Neuronal stem cell (in vitro differentiated cells): ENCODE results near the gene SMAD3.

Experiments
- DNase-seq: peaks from one replicate; pipeline ENCODE4 v3.0.0-alpha.2; 2013; ENCODE audit warnings: low spot score
- H2AFZ ChIP-seq: one replicate; pipeline ENCODE4 v1.6.1; 2013; ENCODE audit warnings: mild to moderate bottlenecking, low read length, inconsistent platforms
- H2AK5ac ChIP-seq: 2 replicates; pipeline ENCODE4 v1.6.1; 2013; ENCODE audit warnings: low read depth, mild to moderate bottlenecking, inconsistent platforms, low read length, moderate library complexity, mixed read lengths
- H2BK120ac ChIP-seq: 2 replicates; pipeline ENCODE4 v1.6.1; 2013; ENCODE audit warnings: low read depth, mild to moderate bottlenecking, inconsistent platforms, low read length, moderate library complexity, mixed read lengths
- H2BK12ac ChIP-seq: one replicate; pipeline ENCODE4 v1.6.1; 2013; ENCODE audit warnings: low read length, inconsistent platforms
- H2BK15ac ChIP-seq: 2 replicates; pipeline ENCODE4 v1.6.1; 2013; ENCODE audit warnings: mild to moderate bottlenecking, low read length, inconsistent platforms, mixed read lengths
- H2BK5ac ChIP-seq: one replicate; pipeline ENCODE4 v1.6.1; 2013; ENCODE audit warnings: inconsistent platforms, mild to moderate bottlenecking, low read length, moderate library complexity
- H3K14ac ChIP-seq: one replicate; pipeline ENCODE4 v1.6.1; 2013; ENCODE audit warnings: low read length, inconsistent platforms
- H3K18ac ChIP-seq: 2 replicates; pipeline ENCODE4 v1.6.1; 2013; ENCODE audit warnings: low read length, inconsistent platforms
- H3K23ac ChIP-seq: 2 replicates; pipeline ENCODE4 v1.6.1; 2013; ENCODE audit warnings: low read depth, mild to moderate bottlenecking, mixed read lengths, low read length, inconsistent platforms; ENCODE audit not compliant: poor library complexity
- H3K27ac ChIP-seq: replicated peaks from 3 replicates; pipeline ENCODE4 v1.5.1; 2013; ENCODE audit warnings: low read length, inconsistent platforms
- H3K27me3 ChIP-seq, 3 experiments: 2 replicates each; pipeline ENCODE4 v1.6.1; 2013; ENCODE audit warnings: low read length in 3 of 3, mild to moderate bottlenecking in 2 of 3, inconsistent platforms in 1 of 3, low read depth in 1 of 3, mixed read lengths in 1 of 3, moderate library complexity in 1 of 3; ENCODE audit not compliant: control insufficient read depth in 3 of 3, insufficient read depth in 3 of 3
- H3K36me3 ChIP-seq, 2 donors: replicated peaks in 1 of 2; 2 replicates each; pipeline ENCODE4 v1.6.1; 2013; ENCODE audit warnings: low read length in 2 of 2; ENCODE audit not compliant: control insufficient read depth in 2 of 2, insufficient read depth in 2 of 2
- H3K4ac ChIP-seq: 2 replicates; pipeline ENCODE4 v1.6.1; 2013; ENCODE audit warnings: inconsistent platforms, mild to moderate bottlenecking, low read length, moderate library complexity
- H3K4me1 ChIP-seq, 2 donors: 1 replicate in 1 of 2; 2 replicates in 1 of 2; pipeline ENCODE4 v1.6.1; 2013; ENCODE audit warnings: low read length in 2 of 2, low read depth in 1 of 2; ENCODE audit not compliant: control insufficient read depth in 2 of 2, insufficient read depth in 1 of 2
- H3K4me2 ChIP-seq: one replicate; pipeline ENCODE4 v1.6.1; 2013; ENCODE audit warnings: mild to moderate bottlenecking, low read length, inconsistent platforms; ENCODE audit not compliant: insufficient read depth, poor library complexity, severe bottlenecking
- H3K4me3 ChIP-seq, 2 donors: 2 replicates each; pipeline ENCODE4 v1.5.1; 2013; ENCODE audit warnings: low read length in 2 of 2, mild to moderate bottlenecking in 2 of 2, inconsistent platforms in 1 of 2, moderate library complexity in 1 of 2
- H3K79me1 ChIP-seq: one replicate; pipeline ENCODE4 v1.6.1; 2013; ENCODE audit warnings: low read depth, mild to moderate bottlenecking, inconsistent platforms, low read length, moderate library complexity
- H3K9ac ChIP-seq: one replicate; pipeline ENCODE4 v1.6.1; 2013; ENCODE audit warnings: mild to moderate bottlenecking, low read depth, low read length, inconsistent platforms; ENCODE audit not compliant: poor library complexity
- H3K9me3 ChIP-seq, 2 donors: replicated peaks in 1 of 2; 2 replicates each; pipeline versions ENCODE3 to v1.6.1; 2013; ENCODE audit warnings: low read length in 2 of 2, mild to moderate bottlenecking in 2 of 2, inconsistent platforms in 1 of 2, low read depth in 1 of 2, mixed read lengths in 1 of 2, moderate library complexity in 1 of 2; ENCODE audit not compliant: control insufficient read depth in 2 of 2, insufficient read depth in 1 of 2
- H4K8ac ChIP-seq: one replicate; pipeline ENCODE4 v1.6.1; 2013; ENCODE audit warnings: low read depth, mild to moderate bottlenecking, inconsistent platforms, low read length, moderate library complexity
- H4K91ac ChIP-seq: one replicate; pipeline ENCODE4 v1.6.1; 2013; ENCODE audit warnings: low read length, low read depth, mild to moderate bottlenecking, inconsistent platforms; ENCODE audit not compliant: poor library complexity
- WGBS, 2 donors: extraction: QIAGEN DNeasy Blood & Tissue Kit; methylation state at CpG; one replicate each; pipeline ENCODE4 v1.1.7; 2013; ENCODE audit warnings: missing lambda C conversion rate in 2 of 2, mixed read lengths in 1 of 2; ENCODE audit not compliant: insufficient read length in 2 of 2, insufficient replicate concordance in 1 of 2; ENCODE audit errors: extremely low coverage in 2 of 2; 5-methylcytosine and 5-hydroxymethylcytosine counted together

Gene SMAD3

GRCh38 chr15:67146875-67147381 lies 81.5 kb downstream of the SMAD3 start:
- no peak for DNase-seq
- no peaks in the 10 kb centered on the region for H3K27me3 ChIP-seq
- H2AFZ ChIP-seq, result peak overlapping the region; percentile 35
- no peak overlapping the region for H3K4ac ChIP-seq
- H3K4me1 ChIP-seq, result peaks cover 45 to 75% of the 10 kb centered on the region in 2 donors
- H3K23ac ChIP-seq, result no peak overlapping the region
- peak overlapping the region; percentile 45 for H3K27ac ChIP-seq
- H2BK15ac ChIP-seq, result no peak overlapping the region
- no peak overlapping the region for H2AK5ac ChIP-seq
- no CpG with 5 or more reads among the region's 10 CpGs for WGBS, 2 donors
- no peak overlapping the region for H4K8ac ChIP-seq
- no peak overlapping the region for H2BK5ac ChIP-seq
- peak overlapping the region; percentile 23 for H3K4me2 ChIP-seq
- H2BK120ac ChIP-seq, result no peak overlapping the region
- H3K36me3 ChIP-seq, result no peaks in the 10 kb centered on the region
- H4K91ac ChIP-seq, result no peak overlapping the region
- H3K18ac ChIP-seq, result peak overlapping the region; percentile 0
- peak overlapping the region in 1 of 2 donors; percentile 9 for H3K4me3 ChIP-seq
- H3K79me1 ChIP-seq, result peaks cover 10% of the 10 kb centered on the region
- no peak overlapping the region for H2BK12ac ChIP-seq
- H3K14ac ChIP-seq, result no peak overlapping the region
- H3K9ac ChIP-seq, result no peak overlapping the region
- H3K9me3 ChIP-seq, result no peaks in the 10 kb centered on the region

- Histone ChIP-seq H3K9me3 (no peaks in the 10 kb centered on the region), H2AK5ac (no peak overlapping the region), H3K4me3 (peak overlapping the region in 1 of 2 donors; percentile 9), H3K36me3 (peaks cover 0 to 3% of the 10 kb centered on the region in 2 donors), H2BK15ac (no peak overlapping the region), H3K79me1 (peaks cover 10% of the 10 kb centered on the region), H2AFZ (no peak overlapping the region), H3K27me3 (no peaks in the 10 kb centered on the region), H4K91ac (no peak overlapping the region), H3K27ac (peak overlapping the region; percentile 45), H2BK5ac (no peak overlapping the region), H2BK120ac (no peak overlapping the region), H3K4me2 (no peak overlapping the region), H3K9ac (no peak overlapping the region), H2BK12ac (no peak overlapping the region), H3K18ac (peak overlapping the region; percentile 57), H4K8ac (no peak overlapping the region), H3K4me1 (peaks cover 46 to 69% of the 10 kb centered on the region in 2 donors), H3K14ac (no peak overlapping the region), H3K4ac (no peak overlapping the region), H3K23ac (no peak overlapping the region)
- WGBS, 2 donors, result no CpG with 5 or more reads among the region's 7 CpGs
- no peak for DNase-seq
Measured at GRCh38 chr15:67147396-67147949, 82.1 kb downstream of the SMAD3 start.

- H3K4me1 ChIP-seq, result peaks cover 43 to 67% of the 10 kb centered on the region in 2 donors
- peaks cover 0 to 9% of the 10 kb centered on the region in 2 donors for H3K36me3 ChIP-seq
- peaks cover 7% of the 10 kb centered on the region for H3K79me1 ChIP-seq
- H3K23ac ChIP-seq, result no peak overlapping the region
- peak overlapping the region; percentile 68 for H2AK5ac ChIP-seq
- H3K9ac ChIP-seq, result no peak overlapping the region
- H3K9me3 ChIP-seq, result no peaks in the 10 kb centered on the region
- WGBS, 2 donors, result no CpG with 5 or more reads among the region's 6 CpGs
- H2BK15ac ChIP-seq, result no peak overlapping the region
- no peak overlapping the region for H2BK12ac ChIP-seq
- peak overlapping the region; percentile 87 for H3K27ac ChIP-seq
- H3K14ac ChIP-seq, result no peak overlapping the region
- H3K4me2 ChIP-seq, result no peak overlapping the region
- no peak overlapping the region for H2BK5ac ChIP-seq
- H3K27me3 ChIP-seq, result no peaks in the 10 kb centered on the region
- no peak overlapping the region for H3K4ac ChIP-seq
- H3K18ac ChIP-seq, result no peak overlapping the region
- no peak for DNase-seq
- no peak overlapping the region for H2AFZ ChIP-seq
- no peak overlapping the region for H3K4me3 ChIP-seq
- H4K91ac ChIP-seq, result no peak overlapping the region
- H4K8ac ChIP-seq, result no peak overlapping the region
- peak overlapping the region; percentile 58 for H2BK120ac ChIP-seq
Measured at GRCh38 chr15:67148196-67148701, 82.8 kb downstream of the SMAD3 start.

- Histone ChIP-seq H2BK5ac (peak overlapping the region; percentile 27), H3K27me3 (no peaks in the 10 kb centered on the region), H3K36me3 (peaks cover 0 to 16% of the 10 kb centered on the region in 2 donors), H2BK120ac (peak overlapping the region; percentile 58), H3K4me2 (no peak overlapping the region), H4K8ac (no peak overlapping the region), H2BK12ac (peak overlapping the region; percentile 19), H3K14ac (peak overlapping the region; percentile 15), H2AFZ (no peak overlapping the region), H3K4me1 (peaks cover 43 to 60% of the 10 kb centered on the region in 2 donors), H3K23ac (no peak overlapping the region), H3K9ac (no peak overlapping the region), H3K4me3 (no peak overlapping the region), H4K91ac (no peak overlapping the region), H3K18ac (peak overlapping the region; percentile 82), H3K27ac (peak overlapping the region; percentile 87), H2AK5ac (peak overlapping the region; percentile 68), H3K9me3 (no peaks in the 10 kb centered on the region), H3K4ac (no peak overlapping the region), H2BK15ac (peak overlapping the region; percentile 22), H3K79me1 (peaks cover 9% of the 10 kb centered on the region)
- no CpG with 5 or more reads among the region's 6 CpGs for WGBS, 2 donors
- DNase-seq, result no peak
Measured at GRCh38 chr15:67149068-67149772, 83.8 kb downstream of the SMAD3 start.
